HG02840 (cell line): Measurements from ENCODE around the gene RGN.
"Not testable (repeated sequence)": the region's sequence is repeated elsewhere in the genome, so short reads cannot be mapped to it uniquely, and the experiment has no call there.

Experiments
- ATAC-seq: cut with Tn5 transposase; IDR thresholded peaks from one replicate; pipeline ENCODE4 v1.9.1; 2021; ENCODE audit warnings: mild to moderate bottlenecking, moderate library complexity, moderate number of reproducible peaks; ENCODE audit not compliant: unreplicated experiment, low FRiP score

RGN gene

DNA sequence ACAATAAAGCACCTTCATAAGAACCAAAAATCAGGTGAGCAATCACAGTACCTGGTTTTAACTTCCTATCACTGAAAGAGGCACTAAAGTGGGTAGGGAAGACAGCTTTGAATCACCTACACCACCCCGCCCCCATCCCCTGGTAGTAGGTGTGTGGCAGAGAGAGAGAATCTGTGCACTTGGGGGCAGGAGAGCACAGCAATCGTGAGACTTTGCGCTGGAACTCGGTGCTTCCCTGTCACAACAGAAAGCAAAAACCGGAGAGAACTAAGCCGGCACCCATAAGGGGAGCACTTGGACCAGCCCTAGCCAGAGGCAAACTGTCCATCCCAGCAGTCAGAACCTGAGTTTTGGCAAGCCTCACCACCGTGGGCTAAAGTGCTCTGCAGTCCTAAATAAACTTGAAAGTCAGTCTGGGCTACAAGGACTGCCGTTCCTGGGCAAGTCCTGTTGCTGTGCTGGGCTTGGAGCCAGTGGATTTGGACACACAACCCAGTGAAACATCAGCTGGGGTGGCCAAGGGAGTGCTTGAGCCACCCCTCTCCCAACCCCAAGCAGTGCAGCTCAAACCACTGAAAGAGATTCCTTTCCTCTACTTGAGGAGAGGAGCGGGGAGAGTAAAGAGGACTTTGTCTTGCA, 34.2 kb downstream of the RGN start:
- ATAC-seq, result no peak

DNA sequence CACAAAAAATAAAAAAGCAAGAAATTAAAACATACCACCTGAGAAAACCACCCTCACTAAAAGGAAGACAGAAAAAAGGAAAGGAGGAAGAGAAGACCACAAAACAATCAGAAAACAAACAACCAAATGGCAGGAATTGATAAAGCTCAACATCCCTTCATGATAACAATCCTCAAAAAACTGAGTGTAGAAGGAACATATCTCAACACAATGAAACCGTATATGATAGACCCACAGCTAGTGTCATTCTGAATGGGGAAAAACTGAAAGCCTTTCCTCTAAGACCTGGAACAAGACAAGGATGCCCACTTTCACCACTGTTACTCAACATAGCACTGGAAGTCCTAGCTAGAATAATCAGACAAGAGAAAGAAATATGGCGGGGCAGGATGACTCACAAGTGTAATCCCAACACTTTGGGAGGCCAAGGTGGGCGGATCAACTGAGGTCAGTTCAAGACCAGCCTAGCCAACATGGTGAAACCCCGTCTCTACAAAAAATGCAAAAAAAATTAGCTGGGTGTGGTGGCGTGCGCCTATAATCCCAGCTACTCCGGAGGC, 38.4 kb downstream of the RGN start:
- not testable (repeated sequence) for ATAC-seq

DNA sequence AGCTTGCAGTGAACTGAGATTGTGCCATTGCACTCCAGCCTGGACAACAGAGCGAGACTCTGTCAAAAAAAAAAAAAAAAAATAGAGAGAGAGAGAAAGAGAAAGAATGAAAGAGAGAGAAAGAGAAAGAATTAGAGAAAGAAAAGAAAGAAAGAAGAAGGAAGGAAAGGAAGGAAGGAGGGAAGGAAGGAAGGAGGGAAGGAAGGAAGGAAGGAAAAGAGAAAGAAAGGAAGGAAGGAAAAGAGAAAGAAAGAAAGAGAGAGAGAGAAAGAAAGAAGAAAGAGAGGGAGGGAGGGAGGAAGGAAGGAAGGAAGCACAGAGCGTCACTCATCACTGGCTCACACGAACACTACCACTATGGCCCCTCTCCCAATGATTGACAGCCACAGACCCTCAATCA, 46.2 kb downstream of the RGN start:
- ATAC-seq, result not testable (repeated sequence)

DNA sequence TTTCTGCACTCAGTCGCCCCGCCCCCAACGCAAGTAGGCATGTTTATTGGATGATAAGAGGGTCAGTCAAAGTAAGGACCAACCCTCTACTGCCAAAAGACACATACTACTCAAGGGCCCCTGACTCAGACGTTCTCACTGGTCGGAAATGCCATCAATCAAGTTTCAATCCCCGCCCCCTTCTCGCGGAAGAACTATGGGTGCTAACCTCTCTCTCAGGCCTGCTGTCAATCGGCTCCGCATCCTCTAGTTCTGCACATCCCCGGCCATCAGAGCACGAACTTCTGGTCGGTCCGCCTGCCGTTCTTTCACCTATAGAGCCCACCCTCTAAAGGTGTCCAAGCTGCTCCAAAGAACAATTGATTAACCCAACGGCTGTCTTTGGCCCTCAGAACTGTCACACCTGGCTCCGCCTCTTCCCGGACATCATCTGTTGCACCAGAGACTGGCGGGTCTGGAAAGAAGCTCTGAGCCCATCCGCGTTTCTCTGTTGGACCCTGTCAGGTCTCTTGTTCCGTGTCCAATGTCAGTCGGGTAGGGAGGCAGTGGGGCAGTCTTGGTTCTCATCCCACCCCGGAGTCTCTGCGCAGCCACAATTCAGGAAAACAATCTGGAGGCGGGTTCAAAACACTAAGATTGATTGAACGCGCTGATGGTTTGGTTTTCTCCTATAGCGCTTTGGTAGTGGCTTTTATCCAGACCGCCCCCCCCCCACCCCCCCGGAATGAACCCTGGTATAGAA, 51.1 kb downstream of the RGN start:
- peak; percentile 96 for ATAC-seq

DNA sequence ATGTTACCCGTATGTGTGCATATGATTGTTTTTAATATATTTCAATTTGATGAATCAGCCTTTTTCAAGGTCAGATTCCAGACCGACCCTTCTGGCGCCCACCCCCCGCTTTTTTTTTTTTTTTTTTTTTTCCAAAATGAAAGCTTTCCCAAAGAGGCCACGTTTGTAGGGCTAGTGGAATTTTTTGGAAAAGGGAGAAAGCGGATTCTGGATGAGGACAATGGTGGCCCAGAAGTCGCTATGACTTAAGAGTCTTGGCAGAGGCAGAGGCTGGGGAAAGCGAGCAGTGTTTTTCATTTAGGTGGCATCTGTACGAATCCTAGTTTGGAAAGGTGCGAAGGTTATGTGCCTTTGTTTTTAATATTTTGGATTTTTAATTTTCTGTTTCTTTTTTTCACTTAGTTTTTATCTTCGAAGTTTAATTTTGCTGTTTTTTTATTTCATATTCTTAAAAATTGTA, 51.7 kb downstream of the RGN start:
- ATAC-seq, result no peak

DNA sequence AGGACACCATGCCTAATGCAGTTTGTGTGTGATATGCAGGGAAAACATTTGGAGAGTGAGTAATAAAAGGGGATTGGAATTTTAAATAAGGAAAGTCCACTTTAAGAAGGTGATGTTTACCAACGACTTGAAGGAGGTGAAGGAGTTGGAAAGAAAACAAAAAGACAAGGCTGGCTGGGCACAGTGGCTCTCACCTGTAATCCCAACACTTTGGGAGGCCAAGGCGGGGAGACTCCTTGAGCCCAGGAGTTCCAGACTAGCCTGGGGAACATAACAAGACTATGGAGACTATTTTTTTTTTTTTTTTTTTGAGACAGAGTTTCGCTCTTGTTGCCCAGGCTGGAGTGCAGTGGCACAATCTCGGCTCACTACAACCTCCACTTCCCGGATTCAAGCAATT, 55.2 kb downstream of the RGN start:
- ATAC-seq, result no peak

DNA sequence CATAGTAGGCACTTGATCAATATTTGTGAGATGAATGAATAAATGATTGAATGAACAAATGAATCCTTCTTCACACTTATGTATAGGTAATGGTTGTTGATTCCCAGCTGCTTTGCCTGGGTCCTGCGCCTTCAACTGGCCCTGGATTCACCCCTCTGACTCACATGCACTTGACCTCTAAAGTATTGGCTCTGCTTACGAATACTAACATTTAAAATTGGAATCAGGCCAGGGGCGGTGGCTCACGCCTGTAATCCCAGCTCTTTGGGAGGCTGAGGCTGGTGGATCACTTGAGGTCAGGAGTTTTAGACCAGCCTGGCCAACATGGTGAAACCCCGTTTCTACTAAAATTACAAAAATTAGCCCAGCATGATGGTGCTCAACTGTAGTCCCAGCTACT, 57.4 kb downstream of the RGN start:
- ATAC-seq, result not testable (repeated sequence)

DNA sequence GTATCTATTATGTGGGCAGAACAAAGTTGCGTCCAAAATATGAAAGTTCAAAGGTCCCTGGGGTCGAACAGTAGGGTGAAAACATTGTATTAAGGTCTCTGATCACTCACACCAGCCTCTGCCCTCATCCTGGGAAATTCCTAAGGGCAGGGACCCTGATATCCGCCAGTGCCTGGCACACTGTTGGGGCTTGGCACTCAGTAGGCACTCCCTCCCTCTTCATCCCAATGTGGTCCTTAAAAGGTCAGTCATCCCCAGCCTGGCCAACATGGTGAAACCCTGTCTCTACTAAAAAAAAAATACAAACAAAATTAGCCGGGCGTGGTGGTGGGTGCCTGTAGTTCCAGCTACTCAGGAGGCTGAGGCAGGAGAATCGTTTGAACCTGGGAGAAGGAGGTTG, 59.9 kb downstream of the RGN start:
- no peak for ATAC-seq
